ENCODE data around the gene FBXO31. TPM values are rescaled to one million over a fixed set of nuclear protein-coding genes. Genes with fewer than 3 reads are reported as not detected.
A peak's percentile ranks its signal among the peaks of the same experiment; 100 is the strongest.

The FBXO31 gene
- total and polyA plus RNA-seq, 5 donors from 2014 or later, result 18.8 to 35.5 (median 27.8) TPM

DNA sequence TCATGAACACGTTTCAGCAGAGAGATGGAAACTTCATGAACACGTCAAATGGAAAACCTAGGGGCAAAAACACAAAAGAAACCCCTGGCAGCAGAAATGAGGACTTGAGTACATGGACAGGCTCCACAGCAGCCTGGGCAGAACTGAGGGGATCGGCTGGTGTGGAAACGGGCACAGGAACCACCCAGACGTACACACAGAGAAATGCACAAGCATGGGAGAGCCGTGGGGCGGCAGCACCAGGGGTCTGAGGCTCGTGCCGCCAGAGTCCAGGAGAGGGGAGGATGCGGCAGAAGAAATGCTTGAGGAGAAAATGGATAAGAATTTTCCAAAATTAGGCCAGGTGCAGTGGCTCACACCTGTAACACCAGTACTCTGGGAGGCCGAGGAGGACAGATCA, 38.5 kb upstream of the FBXO31 start:
- no peak overlapping the region for H3K4me3 Mint-ChIP-seq
- H3K27ac Mint-ChIP-seq, result peak overlapping the region in 1 of 3 donors; percentile 32
- no peak for DNase-seq
- ATAC-seq (ENCODE audit: low read depth in 2 of 2), result no peak
- peaks cover 39% of the 10 kb centered on the region for H3K36me3 Mint-ChIP-seq
- peaks cover 0 to 14% (median 2%) of the 10 kb centered on the region in 4 donors for H3K4me1 Mint-ChIP-seq
- no peaks in the 10 kb centered on the region for H3K27me3 Mint-ChIP-seq
- Histone ChIP-seq H3K4me1 (ENCODE audit: control insufficient read depth, insufficient read depth, low read length, poor library complexity, severe bottlenecking) (no peaks in the 10 kb centered on the region), H3K4me3 (ENCODE audit: low read depth, low read length) (no peak overlapping the region), H3K27ac (ENCODE audit: insufficient read depth, low read length, poor library complexity, severe bottlenecking) (no peak overlapping the region), H3K36me3 (ENCODE audit: control insufficient read depth, insufficient read depth, low read length) (peaks cover 70% of the 10 kb centered on the region), H3K9me3 (ENCODE audit: control insufficient read depth in 2 of 2, low read length in 2 of 2) (no peaks in the 10 kb centered on the region), H3K27me3 (ENCODE audit: control insufficient read depth, insufficient read depth, low read length) (no peaks in the 10 kb centered on the region)
- H3K9me3 Mint-ChIP-seq, result no peaks in the 10 kb centered on the region

DNA sequence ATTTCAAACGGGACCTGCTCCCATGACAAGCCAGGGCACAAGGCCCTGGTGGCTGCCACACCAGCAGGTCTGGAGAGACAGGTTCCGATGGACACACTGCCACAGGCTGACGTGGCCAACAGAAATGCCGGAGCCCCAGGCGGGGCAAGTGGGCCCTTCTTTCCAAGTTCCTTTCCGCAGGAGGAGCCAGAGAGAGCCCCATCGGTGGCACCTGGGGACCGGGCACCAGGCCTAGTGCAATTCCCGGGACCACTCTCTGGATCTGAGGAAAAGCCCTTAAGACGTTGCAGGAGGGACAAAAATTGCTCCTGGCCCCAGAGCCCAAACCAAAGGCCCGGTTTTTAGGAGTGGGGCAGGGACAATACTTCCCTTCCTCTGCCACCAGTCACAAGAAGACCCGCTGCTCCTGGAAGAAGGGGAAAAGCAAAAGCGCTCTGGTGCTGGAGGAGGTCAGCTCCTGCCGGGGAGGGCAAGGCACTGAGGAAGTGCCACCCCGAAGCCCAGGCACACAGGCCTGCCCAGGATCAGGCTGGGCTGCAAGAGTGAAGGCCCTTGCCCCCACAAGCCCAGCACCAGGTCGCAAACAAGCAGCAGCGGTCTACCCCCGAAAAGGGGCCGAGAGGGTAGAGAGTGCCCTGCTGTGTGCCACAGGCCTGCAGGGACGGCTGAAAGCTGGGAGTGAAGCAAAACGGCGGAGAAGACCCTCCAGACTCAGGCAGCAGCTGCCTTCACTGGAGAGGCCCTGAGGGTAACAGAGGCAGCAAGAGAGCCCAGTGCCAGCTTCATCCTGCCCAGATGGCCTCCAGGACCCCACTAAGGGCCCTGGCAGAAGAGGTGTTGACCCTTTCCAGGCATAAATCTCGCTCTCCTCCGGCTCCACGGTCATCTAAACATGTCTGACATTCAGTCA, 37.7 kb upstream of the FBXO31 start:
- ATAC-seq (ENCODE audit: low read depth in 2 of 2) (no peak), DNase-seq (no peak)
- peaks cover 71% of the 10 kb centered on the region for H3K36me3 ChIP-seq (ENCODE audit: control insufficient read depth, insufficient read depth, low read length)
- H3K4me3 Mint-ChIP-seq, result no peak overlapping the region
- H3K4me1 ChIP-seq (ENCODE audit: control insufficient read depth, insufficient read depth, low read length, poor library complexity, severe bottlenecking), result no peaks in the 10 kb centered on the region
- no peaks in the 10 kb centered on the region for H3K9me3 ChIP-seq (ENCODE audit: control insufficient read depth in 2 of 2, low read length in 2 of 2)
- no peak overlapping the region for H3K27ac Mint-ChIP-seq
- H3K4me1 Mint-ChIP-seq, result peaks cover 0 to 11% (median 2%) of the 10 kb centered on the region in 4 donors
- H3K9me3 Mint-ChIP-seq, result no peaks in the 10 kb centered on the region
- no peaks in the 10 kb centered on the region for H3K27me3 ChIP-seq (ENCODE audit: control insufficient read depth, insufficient read depth, low read length)
- no peak overlapping the region for H3K27ac ChIP-seq (ENCODE audit: insufficient read depth, low read length, poor library complexity, severe bottlenecking)
- H3K4me3 ChIP-seq (ENCODE audit: low read depth, low read length), result no peak overlapping the region
- peaks cover 40% of the 10 kb centered on the region for H3K36me3 Mint-ChIP-seq
- H3K27me3 Mint-ChIP-seq, result no peaks in the 10 kb centered on the region

DNA sequence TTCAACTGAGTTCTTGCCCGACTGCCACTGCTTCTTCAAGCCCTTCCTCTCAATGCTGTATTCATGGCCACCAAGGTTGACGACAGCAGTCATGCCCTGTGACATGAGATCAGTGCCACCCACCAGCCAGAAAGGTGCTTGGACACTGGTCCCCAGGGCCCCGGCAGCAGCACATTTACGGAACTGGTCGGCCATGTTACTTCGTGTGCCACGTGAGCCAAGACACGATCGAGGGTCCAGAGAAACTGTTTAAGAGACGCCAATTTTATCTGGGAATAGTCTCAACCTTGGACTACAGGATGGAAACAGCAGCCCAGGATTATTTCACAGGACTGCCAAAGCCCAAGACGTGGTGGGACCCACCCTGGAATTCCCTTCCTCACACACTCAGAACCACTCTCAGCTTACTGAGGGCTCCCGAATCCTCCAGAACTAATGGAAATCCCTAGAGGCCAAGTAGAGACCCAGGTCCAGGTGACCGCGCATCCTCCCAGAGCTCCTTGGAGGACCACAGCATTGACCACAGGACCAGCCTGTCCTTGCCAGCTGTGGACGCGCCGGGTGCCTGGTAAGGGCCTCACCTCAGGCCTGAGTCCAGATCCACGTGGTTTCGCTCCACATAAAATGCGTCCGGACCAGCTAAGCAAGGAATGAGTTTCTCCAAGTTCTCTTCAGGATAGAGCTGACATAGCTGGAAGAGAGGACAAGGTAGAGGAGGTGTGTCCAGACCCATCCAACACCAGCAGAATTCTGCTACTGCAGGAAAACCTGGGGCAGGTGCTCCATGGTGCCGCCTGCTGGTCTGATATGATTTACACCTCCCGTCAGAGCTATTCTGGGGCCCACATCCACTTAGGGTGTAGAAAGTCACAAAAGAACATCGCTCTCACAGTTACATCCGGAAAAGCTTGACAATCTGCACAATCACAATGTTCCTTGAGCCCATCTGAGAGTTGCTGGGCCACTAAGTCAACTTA, 36.7 kb upstream of the FBXO31 start:
- no peak for DNase-seq
- H3K4me3 ChIP-seq (ENCODE audit: low read depth, low read length), result no peak overlapping the region
- Mint-ChIP-seq H3K4me1 (peaks cover 0 to 6% (median under 1%) of the 10 kb centered on the region in 4 donors), H3K27ac (no peak overlapping the region), H3K27me3 (no peaks in the 10 kb centered on the region), H3K9me3 (no peaks in the 10 kb centered on the region), H3K36me3 (peaks cover 41% of the 10 kb centered on the region), H3K4me3 (no peak overlapping the region)
- peaks cover 75% of the 10 kb centered on the region for H3K36me3 ChIP-seq (ENCODE audit: control insufficient read depth, insufficient read depth, low read length)
- H3K27ac ChIP-seq (ENCODE audit: insufficient read depth, low read length, poor library complexity, severe bottlenecking), result no peak overlapping the region
- H3K9me3 ChIP-seq (ENCODE audit: control insufficient read depth in 2 of 2, low read length in 2 of 2), result no peaks in the 10 kb centered on the region
- no peaks in the 10 kb centered on the region for H3K4me1 ChIP-seq (ENCODE audit: control insufficient read depth, insufficient read depth, low read length, poor library complexity, severe bottlenecking)
- no peaks in the 10 kb centered on the region for H3K27me3 ChIP-seq (ENCODE audit: control insufficient read depth, insufficient read depth, low read length)
- ATAC-seq (ENCODE audit: low read depth in 2 of 2), result no peak

DNA sequence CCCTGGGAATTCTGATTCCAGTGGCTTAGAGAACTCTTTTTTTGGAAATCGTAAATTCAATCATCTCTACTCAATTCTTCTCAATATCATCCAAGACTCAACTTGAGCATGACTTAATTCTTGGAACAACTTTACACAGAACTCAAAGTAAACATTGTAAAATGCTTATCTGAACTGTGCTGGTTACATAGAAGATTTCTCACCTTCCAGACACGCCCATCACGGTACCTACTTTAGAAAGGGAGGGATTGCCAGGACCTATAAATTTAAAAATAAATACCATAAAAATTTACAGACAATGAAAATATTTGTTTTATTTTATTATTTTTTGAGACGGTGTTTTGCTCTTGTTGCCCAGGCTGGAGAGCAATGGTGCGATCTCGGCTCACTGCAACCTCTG, 35.1 kb upstream of the FBXO31 start:
- Mint-ChIP-seq H3K27me3 (no peaks in the 10 kb centered on the region), H3K9me3 (no peaks in the 10 kb centered on the region), H3K27ac (no peak overlapping the region), H3K4me3 (no peak overlapping the region), H3K4me1 (peaks cover 0 to 2% (median 0%) of the 10 kb centered on the region in 4 donors), H3K36me3 (peaks cover 39% of the 10 kb centered on the region)
- no peaks in the 10 kb centered on the region for H3K9me3 ChIP-seq (ENCODE audit: control insufficient read depth in 2 of 2, low read length in 2 of 2)
- no peak overlapping the region for H3K4me3 ChIP-seq (ENCODE audit: low read depth, low read length)
- H3K27ac ChIP-seq (ENCODE audit: insufficient read depth, low read length, poor library complexity, severe bottlenecking), result no peak overlapping the region
- ATAC-seq (ENCODE audit: low read depth in 2 of 2), result no peak
- no peaks in the 10 kb centered on the region for H3K27me3 ChIP-seq (ENCODE audit: control insufficient read depth, insufficient read depth, low read length)
- DNase-seq, result no peak
- H3K4me1 ChIP-seq (ENCODE audit: control insufficient read depth, insufficient read depth, low read length, poor library complexity, severe bottlenecking), result no peaks in the 10 kb centered on the region
- H3K36me3 ChIP-seq (ENCODE audit: control insufficient read depth, insufficient read depth, low read length), result peaks cover 68% of the 10 kb centered on the region

DNA sequence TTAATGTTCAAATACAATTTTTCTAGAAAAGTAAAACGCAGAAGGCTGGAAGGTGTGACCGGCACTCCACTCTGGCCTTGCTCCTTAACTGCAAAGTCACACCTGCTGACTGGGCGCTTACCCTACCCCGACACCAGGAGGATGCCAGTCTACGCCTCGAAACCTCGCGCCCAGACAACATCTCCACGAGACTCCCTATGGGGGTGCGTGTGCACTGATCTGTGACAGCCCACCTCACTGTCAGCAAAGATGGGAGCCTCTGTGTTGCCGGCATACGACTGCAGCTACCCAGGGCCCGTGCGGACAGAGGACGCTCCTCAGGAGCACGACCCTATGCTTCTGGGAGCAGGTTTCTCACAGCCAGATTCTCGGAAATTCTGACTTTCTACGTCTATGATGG, 34.6 kb upstream of the FBXO31 start:
- Mint-ChIP-seq H3K4me3 (no peak overlapping the region), H3K27ac (no peak overlapping the region)

DNA sequence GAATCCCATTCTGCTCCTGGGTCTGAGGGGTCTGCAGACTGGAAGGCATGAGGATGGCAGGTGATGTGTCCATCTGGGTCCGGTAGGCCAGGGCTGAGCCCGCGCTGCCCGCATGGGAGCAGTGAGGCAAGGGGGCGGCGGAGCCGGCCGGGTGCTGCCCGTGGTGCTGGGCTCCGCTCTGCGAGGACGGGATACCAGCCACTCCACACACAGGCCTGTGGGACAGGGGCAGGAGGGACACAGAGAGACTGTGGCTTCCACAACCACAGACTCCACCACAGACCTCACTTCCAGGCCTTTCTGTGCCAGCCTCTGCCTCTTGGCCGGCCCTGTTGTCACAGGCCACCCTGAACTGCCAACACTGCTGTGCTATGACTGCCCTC, 33.9 kb upstream of the FBXO31 start:
- ATAC-seq (ENCODE audit: low read depth in 2 of 2), result no peak
- peaks cover 41% of the 10 kb centered on the region for H3K36me3 Mint-ChIP-seq

More for the DNA sequence above, 34.6 kb upstream of the FBXO31 start:
- Histone ChIP-seq H3K9me3 (ENCODE audit: control insufficient read depth in 2 of 2, low read length in 2 of 2) (no peaks in the 10 kb centered on the region), H3K27ac (ENCODE audit: insufficient read depth, low read length, poor library complexity, severe bottlenecking) (no peak overlapping the region), H3K4me3 (ENCODE audit: low read depth, low read length) (no peak overlapping the region), H3K4me1 (ENCODE audit: control insufficient read depth, insufficient read depth, low read length, poor library complexity, severe bottlenecking) (no peaks in the 10 kb centered on the region), H3K36me3 (ENCODE audit: control insufficient read depth, insufficient read depth, low read length) (peaks cover 64% of the 10 kb centered on the region), H3K27me3 (ENCODE audit: control insufficient read depth, insufficient read depth, low read length) (no peaks in the 10 kb centered on the region)
- ATAC-seq (ENCODE audit: low read depth in 2 of 2), result no peak
- Mint-ChIP-seq H3K4me1 (peaks cover 0 to 2% (median 0%) of the 10 kb centered on the region in 4 donors), H3K36me3 (peaks cover 43% of the 10 kb centered on the region), H3K27me3 (no peaks in the 10 kb centered on the region), H3K9me3 (no peaks in the 10 kb centered on the region)
- no peak for DNase-seq

DNA sequence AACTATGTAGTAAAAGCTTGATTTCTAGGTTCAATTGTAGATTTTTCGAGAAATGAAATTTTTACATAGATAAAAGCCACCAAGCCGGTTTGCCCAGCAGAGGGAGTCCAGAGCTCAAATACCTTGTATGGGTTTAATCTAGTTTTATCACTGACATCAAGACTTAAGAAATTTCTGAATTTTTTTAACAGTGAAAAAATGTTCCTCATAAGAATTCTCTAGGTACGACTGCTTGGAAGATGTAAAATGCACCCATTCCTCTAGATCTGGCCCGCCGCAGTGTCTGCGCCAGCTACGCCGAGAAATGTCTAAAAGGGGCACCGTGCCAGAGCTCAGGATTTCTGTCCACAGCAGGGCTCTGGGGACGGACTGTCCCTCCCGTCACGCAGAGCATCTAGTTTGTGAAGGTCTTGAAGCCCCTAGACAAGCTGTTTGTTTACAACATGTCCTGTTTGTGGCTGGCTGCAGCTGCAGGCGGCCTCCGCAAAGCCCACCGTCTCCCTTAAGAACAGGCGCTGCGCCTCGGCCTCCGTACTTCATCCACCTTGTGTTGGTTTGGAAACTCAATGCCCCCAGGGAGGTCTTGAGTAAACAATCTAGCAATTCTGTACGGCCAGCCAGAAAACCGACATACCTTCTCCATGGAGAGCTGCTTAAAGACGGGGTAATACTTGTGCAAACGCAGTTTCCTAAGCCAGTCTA, 33.4 kb upstream of the FBXO31 start:
- Mint-ChIP-seq H3K27ac (peak overlapping the region in 2 of 3 donors; percentile 36 to 79), H3K4me1 (no peaks in the 10 kb centered on the region), H3K9me3 (no peaks in the 10 kb centered on the region), H3K27me3 (no peaks in the 10 kb centered on the region), H3K36me3 (peaks cover 39% of the 10 kb centered on the region), H3K4me3 (no peak overlapping the region)
- DNase-seq (peak in 2 of 3 donors; percentile 34 to 60), ATAC-seq (ENCODE audit: low read depth in 2 of 2) (no peak)
- Histone ChIP-seq H3K27ac (ENCODE audit: insufficient read depth, low read length, poor library complexity, severe bottlenecking) (no peak overlapping the region), H3K4me3 (ENCODE audit: low read depth, low read length) (no peak overlapping the region), H3K36me3 (ENCODE audit: control insufficient read depth, insufficient read depth, low read length) (peaks cover 64% of the 10 kb centered on the region), H3K27me3 (ENCODE audit: control insufficient read depth, insufficient read depth, low read length) (no peaks in the 10 kb centered on the region), H3K9me3 (ENCODE audit: control insufficient read depth in 2 of 2, low read length in 2 of 2) (no peaks in the 10 kb centered on the region), H3K4me1 (ENCODE audit: control insufficient read depth, insufficient read depth, low read length, poor library complexity, severe bottlenecking) (no peaks in the 10 kb centered on the region)

More for the DNA sequence above, 33.9 kb upstream of the FBXO31 start:
- Histone ChIP-seq H3K4me3 (ENCODE audit: low read depth, low read length) (no peak overlapping the region), H3K4me1 (ENCODE audit: control insufficient read depth, insufficient read depth, low read length, poor library complexity, severe bottlenecking) (no peaks in the 10 kb centered on the region), H3K36me3 (ENCODE audit: control insufficient read depth, insufficient read depth, low read length) (peaks cover 63% of the 10 kb centered on the region), H3K27ac (ENCODE audit: insufficient read depth, low read length, poor library complexity, severe bottlenecking) (no peak overlapping the region), H3K27me3 (ENCODE audit: control insufficient read depth, insufficient read depth, low read length) (no peaks in the 10 kb centered on the region), H3K9me3 (ENCODE audit: control insufficient read depth in 2 of 2, low read length in 2 of 2) (no peaks in the 10 kb centered on the region)
- no peaks in the 10 kb centered on the region for H3K9me3 Mint-ChIP-seq
- H3K4me1 Mint-ChIP-seq, result peaks cover 0 to under 1% (median 0%) of the 10 kb centered on the region in 4 donors
- H3K4me3 Mint-ChIP-seq, result no peak overlapping the region
- no peak for DNase-seq
- no peaks in the 10 kb centered on the region for H3K27me3 Mint-ChIP-seq
- H3K27ac Mint-ChIP-seq, result no peak overlapping the region

Measured in CD4-positive, CD25-positive, alpha-beta regulatory T cell (primary cell).